T follicular helper cell (primary cell): ENCODE results near the gene PDCD11.

Experiments used
- DNase-seq: peaks from one replicate; pipeline ENCODE4 v3.0.0-alpha.2; 2020; ENCODE audit warnings: low read depth

PDCD11 gene

DNA sequence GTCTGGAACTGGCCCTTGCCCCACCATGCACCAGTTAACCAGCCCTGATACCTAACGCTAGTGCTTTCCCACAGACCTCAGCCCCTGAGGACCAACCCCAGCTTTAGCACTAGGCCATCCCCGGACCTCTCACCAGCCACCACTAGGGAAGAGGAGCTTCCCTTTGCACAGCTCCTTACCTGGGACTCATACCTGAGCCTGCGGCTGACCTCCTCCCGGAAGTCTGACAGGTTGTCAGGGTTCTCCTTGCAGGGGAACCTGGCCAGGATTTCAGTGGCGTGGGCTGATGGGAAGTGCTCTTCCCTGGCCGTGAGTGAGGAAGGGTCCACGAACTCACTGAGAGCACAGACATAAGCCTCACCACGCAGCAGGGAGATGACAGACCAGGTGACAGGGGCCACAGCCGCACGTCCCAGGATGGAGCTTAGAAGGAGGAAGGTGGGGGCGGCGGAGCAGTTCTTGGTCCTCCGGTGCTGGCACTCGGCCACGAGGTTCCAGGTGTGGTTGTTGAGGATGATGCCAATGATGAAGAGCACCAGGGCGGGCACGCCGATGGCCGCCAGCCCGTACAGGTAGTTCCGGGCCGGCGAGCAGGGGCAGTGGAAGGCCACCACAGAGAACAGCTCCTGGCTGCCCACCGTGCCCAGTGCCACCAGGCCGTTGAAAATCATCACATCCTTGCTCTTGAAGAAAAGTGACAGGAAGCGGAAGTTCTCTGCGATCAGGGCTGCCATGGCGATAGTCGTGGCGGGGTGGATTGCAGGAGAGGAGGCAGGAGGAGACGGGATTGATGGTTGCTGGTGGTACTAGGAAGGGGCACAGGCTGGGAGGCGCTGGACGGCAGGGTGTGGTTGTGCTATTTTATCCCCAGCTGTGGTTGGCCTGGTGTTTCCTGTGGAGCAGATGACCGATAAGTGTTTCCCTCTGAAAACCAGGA lies 53.0 kb downstream of the PDCD11 start:
- DNase-seq: no peak

DNA sequence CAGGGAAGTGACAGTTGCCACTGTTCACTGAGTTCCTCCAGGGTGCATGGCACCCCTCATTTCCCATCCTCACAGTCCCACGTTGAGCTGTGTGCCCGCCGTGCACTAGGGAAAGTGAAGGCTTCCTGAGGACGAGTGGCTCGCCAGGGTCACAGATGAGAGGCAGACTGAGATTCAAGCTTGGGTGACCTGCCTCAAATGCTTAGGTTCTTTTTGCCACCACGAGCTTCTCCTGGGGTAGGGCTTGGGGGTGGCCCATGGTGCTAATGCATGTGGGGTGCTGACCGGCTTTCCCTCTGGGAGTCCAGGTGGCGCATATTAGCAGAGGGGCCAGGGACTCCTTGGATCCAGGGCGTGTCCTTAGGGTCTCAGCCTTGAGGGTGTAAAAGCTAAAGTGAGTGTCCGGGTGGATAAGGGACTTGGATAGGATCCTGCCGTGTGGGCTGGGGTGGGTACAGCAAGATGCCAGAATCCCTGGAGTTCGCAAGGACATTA lies 53.8 kb downstream of the PDCD11 start:
- DNase-seq: no peak

DNA sequence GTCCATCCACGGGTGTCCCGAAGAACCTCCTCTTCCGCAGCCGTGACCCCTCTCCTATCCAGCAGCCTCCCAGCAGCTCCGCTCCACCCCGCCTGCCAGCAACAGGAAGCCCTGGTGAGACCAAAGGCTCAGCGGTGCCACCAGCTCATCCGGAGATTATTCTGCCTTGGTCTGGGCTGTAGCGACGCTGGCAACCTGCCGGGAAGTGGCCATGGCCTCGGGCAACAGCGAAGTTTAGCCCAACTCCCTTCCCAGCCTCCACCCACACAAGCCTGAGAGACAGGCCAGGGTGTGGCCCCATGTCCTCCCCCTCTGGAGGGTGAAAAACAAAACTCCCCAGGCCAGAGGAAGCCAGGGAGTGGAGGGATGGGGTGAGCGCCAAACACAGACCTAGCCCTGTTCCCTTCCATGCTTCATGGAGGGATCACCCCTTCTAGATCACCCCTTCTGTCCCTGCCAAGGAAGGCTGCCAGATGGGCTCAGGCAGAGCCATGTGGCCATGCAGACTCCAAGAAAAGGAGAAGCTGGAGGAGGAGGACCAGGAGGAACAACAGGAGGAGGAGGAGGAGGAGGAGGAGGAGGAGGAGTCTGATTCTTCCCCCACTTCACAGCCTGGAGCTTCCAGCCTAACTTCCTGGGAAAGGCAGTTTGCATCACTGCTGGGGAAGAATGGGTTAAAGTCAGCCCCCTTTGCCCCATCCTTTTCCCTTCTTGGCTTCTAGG lies 54.8 kb downstream of the PDCD11 start:
- peak; percentile 21 for DNase-seq

DNA sequence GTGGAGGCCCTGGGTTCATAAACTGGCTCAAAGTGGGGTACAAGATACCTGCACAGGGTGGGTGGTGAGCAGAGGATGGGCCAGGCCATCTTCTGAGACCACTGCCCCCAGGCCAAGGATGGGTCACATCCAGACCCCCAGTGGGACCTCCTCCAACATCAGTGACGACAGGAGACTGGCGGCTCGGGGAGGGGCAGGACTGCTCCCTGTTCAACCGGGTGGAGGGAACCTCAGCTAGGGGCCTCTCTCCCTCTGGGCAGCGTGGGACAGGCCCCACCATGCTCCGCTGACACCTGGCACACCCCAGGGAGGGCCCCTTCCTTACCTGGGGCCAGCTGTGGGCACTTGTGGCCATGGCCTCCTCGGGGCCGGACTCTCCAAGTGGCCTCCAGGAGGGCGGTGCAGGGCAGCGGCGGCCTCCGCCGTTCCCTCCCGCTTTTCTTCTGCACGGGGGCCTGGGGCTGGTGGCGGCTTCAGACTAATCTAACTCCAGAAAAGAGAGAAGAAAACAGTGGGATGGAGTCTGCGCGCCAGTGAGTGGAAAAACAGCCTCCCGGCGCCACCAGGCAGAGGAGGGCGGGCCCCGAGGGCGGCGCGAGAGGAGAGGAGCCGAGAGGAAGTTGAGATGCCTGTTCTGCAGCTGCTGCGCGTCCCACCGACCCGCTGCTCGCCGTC lies 55.5 kb downstream of the PDCD11 start, which contains the start of gene CALHM2:
Gene CALHM2 (minus strand): TSS at position 540 of the 675 bp plus-strand sequence. CDS start 2,429 bp downstream, outside the sequence.
- DNase-seq: peak; percentile 25

DNA sequence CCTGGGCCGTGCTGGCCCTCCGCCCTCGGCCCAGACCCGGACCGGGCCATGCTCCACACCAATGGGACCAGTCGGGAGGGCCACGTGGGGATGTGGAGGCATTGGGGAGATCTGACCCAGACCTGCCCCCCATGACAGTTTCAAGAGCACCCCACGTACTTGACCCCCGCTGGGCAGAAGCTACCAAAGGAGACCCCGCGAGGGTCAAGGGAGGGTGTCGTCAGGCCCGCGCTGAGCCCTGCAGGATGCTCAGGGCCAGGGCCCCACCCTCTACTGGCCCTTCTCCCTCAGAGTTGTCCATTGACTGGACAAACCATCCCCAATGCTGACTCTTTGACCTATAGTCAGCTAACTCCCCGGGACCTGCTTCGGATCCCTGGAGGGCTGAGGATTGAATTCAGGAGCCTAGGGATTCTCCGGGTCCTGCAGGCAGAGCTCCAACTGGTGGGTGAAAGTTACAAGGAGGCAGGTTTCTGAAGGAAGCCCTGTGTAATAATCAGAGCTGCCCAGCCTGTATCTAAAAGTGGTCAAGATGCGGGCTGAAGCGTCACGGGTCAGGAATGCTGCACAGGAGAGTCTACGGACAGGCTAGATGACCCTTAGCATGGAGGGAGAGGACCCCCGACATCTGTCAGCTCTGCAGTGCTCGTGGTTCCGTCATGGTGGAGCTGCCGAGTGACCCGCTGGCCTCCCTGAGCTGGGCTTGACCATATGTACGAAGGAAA lies 56.2 kb downstream of the PDCD11 start:
- no peak for DNase-seq

DNA sequence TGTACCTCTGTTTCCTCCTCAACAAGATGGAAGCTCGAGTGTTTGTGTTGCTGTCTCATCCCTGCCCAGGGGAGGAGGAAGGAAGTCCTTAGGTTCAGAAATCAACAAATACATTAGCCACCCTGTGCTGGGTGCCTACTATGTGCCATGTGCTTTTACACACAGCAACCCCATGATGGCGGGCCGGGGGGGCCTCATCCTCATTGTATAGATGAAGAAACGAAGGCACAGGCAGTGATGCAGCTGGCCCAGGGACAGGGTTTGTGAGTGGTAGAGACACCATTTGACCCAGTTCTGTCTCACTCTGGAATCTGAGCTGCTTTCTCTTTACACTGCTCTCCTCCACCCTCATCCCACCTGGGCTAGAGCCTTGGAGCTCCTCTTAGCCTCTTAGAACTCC lies 57.6 kb downstream of the PDCD11 start:
- no peak for DNase-seq

DNA sequence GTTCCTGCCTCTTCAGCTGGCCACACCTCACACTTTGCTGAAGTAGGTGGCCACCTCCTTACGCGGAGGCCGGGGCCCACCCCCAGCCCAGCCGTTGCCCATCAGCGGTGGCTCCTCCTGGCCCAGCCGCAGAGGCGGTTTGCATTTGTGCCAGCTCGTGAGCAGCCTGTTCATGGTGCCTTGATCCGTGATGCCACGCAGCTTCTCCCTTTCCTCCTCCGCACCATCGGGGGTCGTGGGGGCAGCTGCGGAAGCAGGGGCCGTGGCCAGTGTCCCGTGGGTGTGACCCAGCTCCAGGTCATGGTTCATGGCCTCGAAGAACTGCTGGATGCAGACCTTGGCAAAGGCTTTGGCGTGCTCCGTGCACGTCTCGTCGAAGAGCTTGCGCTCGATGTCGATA lies 58.8 kb downstream of the PDCD11 start:
- no peak for DNase-seq

DNA sequence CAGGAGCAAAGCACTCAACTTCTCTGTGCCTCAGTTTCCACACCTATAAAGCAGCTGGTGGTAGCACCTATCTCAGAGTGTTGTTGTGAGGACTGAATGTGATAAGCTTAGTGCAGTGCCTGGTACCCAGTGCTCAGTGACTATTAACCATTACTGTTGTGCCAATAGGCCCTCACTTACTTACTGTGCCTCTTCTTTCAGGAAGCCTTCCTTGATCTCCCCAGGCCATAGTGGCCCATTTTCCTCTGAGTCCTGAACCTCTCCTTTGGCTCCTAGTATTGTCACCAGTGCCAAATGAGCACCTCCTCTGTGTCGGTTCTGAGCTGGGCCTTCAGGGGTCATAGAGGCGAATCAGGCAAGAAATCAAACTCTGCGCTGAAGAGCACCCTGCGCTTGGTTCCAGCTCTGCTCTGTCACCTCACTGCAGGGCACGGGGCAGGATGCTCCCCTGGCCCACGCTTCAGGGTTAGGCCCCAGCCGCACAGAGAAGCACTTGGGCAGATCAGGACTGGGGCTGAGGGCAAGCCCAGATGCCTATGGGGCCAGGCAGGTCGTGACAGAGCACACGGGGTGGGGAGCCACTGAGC lies 59.7 kb downstream of the PDCD11 start:
- no peak for DNase-seq

DNA sequence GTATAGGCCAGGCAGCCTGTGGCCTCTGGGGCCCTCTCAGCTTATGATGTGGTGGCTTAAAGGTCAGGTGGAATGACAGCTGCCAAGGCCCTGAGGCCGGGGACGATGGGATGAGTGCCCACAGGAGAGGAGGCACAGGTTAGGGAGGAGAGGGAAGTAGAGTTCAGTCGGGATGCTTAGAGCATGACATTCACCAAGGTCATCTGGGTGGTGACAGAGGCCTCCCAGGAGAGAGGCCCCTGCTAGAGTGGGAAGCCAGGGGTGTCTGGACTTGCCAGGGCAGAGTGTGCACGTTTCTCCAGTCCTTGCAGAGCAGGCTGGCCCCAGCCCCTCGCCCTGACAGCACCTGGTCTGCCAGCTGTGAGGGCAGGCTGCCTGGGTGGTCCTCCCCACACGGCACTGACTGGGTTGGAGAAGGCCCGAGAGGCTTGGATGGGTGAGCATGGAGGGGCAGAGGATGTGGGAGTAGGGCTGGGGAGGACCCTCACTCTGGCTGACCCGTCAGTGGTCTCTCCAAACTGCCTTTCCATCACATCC lies 60.8 kb downstream of the PDCD11 start:
- DNase-seq: no peak

DNA sequence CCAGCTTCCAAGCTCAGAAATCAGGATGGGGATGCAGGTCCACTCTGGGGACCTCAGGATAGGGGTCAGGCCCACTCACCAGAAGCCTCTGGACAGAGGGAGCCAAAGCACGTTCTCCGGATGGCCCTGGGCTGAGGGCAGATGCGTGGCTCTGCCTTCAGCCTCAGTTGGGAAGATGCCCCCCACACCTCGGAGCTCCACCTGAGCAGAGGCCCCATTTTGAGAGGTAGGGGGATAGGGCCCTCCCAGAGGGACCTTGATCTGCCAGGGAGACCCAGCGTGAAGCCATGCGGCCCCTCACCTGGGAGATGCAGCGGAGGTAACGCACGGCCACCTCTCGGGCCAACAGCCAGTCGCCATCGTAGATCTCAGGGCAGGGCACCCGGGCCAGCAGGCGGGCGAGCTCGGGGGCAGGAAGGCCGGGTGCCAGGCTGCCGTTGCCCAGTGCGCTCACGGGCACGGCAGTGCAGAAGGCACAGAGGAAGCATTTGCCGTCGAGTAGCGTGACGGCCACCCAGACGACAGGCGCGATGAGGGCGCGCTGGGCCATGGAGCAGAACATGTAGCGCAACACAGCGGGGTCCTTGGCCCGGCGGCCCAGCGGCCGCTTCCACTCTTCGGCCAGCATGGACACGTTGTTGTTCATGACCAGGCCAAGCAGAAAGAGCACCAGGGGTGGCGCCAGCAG lies 61.6 kb downstream of the PDCD11 start:
- no peak for DNase-seq

DNA sequence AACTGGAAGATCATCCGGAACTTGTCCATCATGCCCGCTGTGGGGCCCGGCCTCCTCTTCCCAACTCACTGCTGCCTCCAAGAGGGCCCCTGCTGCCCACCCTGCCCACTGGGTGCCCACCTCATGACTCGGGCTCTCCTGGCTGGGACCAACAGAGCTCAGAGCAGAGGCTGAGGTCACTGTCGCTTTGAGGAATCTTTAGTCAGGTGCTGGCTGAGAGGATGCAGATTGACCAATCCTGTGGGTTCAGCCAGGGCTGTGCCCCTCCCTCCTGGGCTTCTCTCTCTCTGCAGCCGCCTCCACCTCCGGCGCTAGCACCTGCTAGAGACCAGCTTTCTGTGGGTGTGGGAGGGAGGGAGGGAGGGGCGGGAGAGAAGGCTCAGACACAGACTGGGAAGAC lies 62.3 kb downstream of the PDCD11 start, which contains the start of gene CALHM1:
Gene CALHM1 (minus strand): TSS at position 181 of the 400 bp plus-strand sequence. CDS start 149 bp downstream, at position 32.
- no peak for DNase-seq

DNA sequence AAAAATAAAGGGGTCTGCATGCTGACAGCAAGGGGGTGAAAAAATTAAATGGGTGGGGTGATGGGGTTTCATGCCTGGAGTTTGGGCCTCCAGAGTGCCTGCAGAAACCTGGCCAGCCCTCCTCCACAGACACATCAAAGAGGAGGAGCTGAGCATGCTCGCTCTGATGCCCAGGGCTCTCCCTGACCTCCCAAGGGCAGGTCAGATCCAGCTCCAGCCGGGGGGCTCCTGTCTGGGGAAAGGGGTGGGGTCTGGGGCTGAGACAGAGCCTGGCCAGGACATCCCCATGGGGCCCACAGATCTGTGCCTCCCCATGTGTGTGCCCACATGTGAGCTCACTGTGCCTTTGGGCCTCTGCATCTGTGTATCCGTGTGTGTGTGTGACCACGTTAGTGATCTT lies 63.2 kb downstream of the PDCD11 start:
- DNase-seq: no peak

DNA sequence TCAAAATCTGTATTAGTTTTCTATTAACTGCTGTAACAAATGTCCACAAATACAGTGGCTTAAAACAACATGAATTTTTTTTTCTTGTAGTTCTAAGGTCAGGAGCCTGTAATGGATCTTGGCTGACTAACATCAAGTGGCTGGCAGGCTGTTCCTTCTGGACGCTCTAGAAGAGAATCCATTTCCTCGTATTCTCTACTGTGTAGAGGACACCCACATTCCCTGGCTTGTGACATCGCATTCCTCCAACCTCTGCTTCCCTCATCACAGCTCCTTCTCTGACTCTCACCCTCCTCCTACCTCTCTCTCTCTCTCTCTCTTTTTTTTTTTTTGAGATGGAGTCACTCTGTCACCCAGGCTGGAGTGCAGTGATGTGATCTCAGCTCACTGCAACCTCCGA lies 67.1 kb downstream of the PDCD11 start:
- no peak for DNase-seq

DNA sequence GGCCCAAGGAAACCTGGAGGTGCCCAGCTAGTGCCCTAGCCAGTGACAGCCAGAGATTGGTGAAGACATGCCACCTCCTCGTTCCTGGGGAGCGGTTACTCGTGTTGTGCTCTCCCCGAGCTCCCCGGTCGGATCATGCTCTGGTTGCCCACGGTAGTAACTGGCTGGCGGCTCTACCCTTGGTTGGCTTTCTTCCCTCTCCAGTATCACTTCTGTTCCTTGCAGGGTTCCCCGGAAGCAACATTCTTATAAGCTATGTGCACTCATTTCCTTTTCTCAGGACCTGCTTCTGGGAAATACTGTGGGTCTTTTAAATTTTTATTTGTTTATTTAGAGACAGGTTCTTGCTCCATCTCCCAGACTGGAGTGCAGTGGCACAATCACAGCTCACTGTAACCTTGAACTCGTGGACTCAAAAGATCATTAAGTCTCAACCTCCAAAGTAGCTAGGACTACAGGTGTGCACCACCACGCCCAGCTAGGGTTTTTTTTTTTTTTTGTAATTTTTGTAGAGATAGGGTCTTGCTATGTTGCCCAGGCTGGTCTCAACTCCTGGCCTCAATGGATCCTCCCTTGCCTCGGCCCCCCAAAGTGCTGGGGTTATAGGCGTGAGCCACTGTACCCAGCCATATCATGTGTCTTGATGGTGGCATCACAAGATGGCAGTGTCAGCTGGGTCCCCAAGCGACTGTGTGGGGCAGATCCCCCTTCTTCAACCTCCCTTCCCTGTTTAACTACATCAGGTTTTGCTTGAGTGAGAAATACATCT lies 69.2 kb downstream of the PDCD11 start:
- DNase-seq: no peak

DNA sequence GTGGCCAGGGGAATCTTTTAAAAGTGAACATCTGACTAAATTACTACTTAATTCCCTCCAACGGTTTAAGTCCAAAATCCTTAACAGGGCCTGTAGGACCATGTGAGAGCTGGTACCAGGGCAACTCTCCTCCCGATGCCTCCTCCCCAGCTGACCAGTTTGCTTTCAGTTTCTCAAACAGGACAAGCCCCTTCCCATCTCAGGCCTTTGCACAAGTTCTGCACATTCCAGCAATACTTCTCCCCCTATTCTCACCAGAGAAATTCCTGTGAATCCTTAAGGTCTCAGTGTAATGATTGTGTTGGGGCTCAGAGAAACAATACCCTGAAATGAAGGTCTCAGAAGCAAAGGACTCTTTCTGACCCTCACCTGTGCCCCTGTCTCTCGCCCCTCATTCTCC lies 70.3 kb downstream of the PDCD11 start:
- no peak for DNase-seq

DNA sequence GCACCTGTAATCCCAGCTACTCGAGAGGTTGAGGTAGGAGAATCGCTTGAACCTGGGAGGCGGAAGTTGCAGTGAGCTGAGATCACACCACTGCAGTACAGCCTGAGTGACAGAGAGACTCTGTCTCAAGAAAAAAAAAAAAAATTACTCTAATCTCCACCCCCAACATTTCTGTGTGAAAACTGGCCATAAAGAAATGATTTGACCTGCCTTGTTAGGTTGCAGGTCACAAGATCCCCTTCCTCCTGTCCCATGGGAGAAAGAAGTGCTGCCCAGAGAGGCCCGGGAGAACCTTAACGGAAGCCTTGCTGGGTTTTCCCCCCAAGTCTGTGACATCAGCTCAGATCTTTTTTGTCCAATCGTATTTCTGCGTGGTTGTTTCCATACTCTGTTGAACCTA lies 71.0 kb downstream of the PDCD11 start:
- DNase-seq: no peak

DNA sequence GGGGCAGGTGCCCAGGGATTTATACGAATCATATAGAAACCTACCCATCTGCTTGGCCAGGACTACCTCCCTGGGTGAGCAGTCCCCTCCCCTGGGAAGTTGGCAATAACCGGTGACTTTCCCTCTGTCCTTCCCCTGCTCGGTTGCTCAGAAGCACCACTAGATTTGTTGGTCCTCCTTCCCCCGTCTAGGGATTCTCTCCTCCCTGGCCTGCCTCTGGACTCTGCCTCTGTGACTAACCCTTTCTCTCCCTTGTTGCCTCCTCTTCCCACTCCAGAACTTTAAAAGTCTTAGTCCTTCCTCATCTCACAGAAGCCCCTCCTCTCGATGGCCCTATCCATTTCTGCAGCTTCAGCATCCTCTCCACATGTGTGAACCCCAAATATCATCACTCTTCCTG lies 72.8 kb downstream of the PDCD11 start:
- DNase-seq: no peak

DNA sequence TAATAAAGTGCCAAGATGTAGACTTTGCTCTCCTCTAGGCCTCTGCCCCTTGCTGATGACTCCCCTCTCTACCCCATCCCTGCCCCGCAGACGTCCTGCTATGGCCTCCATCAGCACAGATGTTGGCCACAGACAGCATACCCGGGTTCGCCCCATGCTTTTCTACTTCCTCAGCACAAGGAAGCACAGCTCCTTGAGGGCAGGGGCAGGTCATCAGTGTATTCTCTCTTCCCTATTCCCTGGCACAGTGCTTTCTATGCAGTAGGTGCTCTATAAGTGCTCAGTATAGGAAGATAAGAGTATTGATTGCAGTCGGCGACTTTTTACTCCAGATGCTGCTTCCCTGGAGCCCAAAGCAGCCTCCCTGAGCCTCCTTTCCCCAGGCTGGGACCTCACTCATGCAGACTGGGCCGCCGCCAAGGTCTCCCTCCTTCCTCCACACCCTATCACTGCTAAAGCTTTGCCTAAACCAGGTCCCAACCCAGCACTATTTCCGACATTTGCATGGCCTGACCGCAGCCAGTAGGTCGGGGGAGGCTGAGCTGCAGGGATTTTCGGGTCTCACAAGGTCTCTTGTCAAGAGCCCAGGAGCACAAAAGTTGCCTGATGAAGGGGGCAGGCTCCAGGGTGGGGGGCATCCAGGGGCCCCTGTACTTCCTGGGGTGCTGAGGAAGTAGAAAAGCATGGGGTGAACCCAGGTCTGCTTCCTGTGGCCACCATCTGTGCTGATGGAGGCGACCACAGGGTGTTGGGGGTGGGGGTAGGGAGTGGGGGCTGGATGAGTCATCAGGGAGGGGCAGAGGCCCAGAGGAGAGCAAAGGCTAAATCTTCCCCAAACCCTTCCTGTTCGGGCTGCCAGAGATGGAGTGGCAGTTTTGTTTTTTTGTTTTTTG lies 74.6 kb downstream of the PDCD11 start:
- peak; percentile 26 for DNase-seq
